HG02973 (cell line): Measurements from ENCODE around the gene ZBTB20.

Experiments used
- ATAC-seq: cut with Tn5 transposase; IDR thresholded peaks from one replicate; pipeline ENCODE4 v1.9.1; 2021; ENCODE audit warnings: moderate library complexity; ENCODE audit not compliant: unreplicated experiment

ZBTB20 gene

DNA sequence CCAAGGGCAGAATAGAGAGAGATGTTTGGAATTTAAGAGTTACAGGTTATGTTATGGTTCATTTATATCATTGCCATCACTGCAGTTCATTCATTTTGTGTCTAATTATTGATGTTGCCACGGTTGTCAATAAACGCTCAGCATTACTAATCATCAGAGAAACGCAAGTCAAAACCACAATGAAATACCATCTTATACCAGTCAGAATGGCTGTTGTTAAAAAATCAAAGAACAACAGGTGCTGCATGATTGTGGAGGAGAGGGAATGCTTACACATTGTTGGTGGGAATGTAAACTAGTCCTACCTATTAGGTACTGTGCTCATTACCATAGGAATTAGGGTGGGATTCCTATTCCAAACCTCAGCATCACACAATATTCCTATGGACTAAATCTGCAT is 502.7 kb downstream of the ZBTB20 start:
- no peak for ATAC-seq

DNA sequence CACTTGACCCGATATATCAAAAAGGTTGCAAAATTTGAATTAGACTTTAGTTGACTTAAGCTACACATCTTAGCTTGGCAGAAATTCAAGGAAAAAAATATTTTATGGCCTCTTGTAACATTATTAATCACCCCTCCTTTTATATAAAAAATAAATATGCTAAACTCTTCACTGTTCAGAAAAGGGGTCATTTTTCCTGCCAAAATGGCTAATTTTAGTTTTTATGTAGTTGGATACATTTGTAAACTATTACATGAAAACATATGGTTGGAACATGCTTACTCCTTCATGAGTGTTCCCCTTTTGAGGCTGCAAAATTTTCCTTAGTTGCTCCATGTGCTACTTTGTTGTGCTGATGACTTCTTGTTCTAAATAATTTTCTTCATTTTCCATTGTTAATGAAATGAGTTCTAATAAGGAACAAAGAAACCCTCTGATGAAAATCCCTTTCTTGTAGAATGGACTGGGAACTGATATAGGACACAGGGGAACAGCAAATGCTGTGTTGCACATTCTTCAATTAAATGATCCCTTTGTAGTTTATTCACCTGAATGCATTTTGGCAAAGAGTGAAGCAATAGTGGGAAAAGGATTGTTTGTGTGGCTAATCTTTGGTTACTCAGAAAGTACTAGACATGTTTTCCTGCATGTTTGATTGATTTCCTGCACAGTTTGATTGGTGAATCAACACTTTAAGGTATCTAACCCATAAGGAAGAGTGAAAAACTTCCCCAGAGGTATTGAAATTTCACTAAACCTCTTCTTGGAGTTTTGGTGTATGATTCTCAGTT is 503.9 kb downstream of the ZBTB20 start:
- ATAC-seq, result no peak

DNA sequence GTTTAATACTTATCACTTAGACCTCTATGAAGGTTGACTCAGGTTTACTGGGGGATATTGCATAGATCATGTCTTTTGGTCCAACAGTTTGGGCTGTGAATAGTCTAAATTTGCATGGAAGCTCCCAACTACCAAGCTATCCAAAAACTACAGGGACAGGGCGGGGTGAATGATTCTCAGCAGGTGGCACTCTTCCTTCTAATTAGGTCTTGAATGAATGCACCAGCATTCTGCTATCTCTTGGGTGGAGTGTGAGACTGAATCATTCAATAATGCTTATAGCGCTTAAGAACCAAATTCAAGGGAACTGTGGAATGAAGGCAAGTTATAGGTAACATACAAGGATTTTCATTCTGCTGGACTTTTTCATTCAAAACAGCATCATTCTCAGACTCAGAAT is 507.0 kb downstream of the ZBTB20 start:
- ATAC-seq, result no peak

DNA sequence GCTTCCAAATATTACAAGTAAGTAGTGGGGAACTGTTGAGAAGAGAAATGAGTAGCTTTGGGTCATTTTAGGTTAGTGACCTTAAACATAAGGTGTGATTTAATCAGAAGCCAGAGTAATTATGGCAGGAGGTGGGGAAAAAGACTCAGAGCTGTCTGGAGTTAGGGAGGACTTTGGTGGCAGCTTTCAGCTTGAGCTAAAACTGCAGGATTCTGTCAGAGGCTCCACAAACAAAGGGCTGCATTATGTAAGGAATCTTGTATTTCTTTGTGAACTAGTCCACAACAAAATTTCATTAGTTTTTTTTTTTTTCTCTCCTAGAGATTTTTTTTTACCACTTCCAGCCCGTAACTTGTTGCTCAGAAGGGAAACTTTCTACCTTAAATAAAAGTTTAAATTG is 507.9 kb downstream of the ZBTB20 start:
- no peak for ATAC-seq

DNA sequence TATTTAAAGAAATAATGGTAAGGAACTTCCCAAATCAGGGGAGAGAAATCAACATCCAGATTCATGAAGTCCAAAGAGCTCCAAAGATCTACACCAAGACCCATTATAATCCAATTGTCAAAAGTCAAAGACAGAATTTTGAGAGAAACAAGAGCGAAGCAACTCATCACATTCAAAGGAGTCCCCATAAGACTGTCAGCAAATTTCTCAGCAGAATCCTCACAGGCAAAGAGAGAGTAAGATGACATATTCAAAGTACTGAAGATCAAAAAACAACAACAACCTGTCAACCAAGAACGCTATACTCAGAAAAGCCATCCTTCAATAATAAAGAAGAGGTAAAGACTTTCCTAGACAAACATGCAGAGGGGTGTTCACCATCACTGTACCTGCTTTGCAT is 511.2 kb downstream of the ZBTB20 start:
- no peak for ATAC-seq

DNA sequence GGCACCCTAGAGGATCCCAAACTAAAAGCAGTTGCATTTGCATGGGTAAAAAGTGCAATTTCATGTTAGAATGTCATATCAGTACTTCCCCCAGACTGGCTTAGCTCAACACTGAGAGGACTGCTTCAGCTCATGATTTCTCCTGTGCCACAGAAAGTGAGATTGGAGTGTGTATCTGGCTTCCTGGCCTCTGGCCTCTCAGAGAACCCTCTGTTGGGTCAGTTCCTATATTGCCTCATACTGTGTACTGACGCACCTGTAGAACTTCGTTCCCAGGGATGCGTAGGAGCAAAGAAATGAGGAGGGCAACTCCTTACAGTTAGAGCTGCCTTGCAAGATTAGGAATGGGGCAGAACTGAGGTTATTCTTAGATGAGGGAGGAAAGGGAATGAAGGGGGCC is 512.5 kb downstream of the ZBTB20 start:
- ATAC-seq, result no peak

DNA sequence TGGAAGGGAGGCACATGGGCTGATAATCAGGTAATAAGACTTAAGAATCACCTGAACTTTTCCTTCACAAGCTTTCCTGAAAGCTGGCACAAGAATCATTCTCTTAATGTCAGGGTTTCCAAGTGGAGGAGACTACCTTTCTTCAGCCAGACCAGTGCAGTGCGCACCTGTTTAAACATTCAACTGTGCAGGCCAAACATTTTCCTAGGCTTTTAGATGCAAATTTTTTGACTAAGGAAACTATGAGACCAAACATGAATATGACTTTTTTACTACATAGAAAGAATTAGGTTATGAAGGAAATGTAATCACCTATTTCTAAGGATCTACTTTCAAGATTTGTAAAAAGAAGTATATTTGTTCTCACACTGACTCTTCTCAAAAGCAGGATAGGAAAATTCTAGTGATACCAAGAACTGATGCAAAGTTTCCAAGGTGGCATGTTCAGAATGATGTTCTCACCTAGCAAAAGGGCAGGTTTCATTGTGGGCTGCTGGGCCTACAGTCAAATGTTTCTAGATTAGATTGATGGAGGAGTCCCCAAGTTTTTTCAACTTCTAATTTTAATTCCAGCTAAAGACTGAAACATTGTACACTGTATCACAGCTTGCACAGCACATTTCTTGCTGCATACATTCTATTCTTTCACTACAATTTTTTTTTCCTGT is 514.2 kb downstream of the ZBTB20 start:
- ATAC-seq, result no peak

DNA sequence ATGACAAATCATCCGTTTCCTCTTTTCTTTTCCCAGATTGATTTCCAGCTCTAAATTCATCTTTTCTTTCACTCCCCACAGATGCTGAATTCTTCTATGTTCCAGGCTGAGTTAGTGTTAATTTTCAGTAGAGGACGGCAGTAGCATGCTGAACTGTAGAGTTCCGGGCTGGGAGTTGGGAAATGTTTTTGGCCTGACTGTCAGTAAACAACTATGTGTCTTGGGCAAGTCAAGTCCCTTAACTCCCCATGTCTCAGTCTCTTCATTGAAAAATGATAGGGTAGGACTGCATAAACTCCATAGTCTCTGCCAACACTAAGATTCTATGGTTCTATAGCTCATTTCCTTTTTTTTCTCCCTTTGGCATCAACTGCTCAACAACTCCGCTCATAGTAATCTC is 519.3 kb downstream of the ZBTB20 start:
- no peak for ATAC-seq

DNA sequence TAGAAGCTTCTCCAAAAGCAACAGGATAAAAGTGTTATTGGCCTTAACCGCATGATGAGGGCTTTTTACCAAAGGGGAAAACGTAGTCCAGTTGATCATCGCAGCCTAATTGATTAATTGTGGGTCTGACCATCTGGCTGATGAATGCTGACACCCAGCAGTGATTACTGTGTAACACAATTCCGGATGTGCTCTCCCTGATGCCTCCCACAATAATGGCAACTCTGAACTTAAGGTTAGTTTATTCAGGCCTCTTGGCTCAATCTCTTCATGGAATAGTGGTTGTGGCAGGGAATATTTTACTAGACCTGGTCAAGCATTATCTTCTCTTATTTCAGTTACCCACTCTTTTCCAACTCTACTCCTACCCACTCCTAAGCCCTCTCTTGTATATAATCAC is 520.3 kb downstream of the ZBTB20 start:
- no peak for ATAC-seq

DNA sequence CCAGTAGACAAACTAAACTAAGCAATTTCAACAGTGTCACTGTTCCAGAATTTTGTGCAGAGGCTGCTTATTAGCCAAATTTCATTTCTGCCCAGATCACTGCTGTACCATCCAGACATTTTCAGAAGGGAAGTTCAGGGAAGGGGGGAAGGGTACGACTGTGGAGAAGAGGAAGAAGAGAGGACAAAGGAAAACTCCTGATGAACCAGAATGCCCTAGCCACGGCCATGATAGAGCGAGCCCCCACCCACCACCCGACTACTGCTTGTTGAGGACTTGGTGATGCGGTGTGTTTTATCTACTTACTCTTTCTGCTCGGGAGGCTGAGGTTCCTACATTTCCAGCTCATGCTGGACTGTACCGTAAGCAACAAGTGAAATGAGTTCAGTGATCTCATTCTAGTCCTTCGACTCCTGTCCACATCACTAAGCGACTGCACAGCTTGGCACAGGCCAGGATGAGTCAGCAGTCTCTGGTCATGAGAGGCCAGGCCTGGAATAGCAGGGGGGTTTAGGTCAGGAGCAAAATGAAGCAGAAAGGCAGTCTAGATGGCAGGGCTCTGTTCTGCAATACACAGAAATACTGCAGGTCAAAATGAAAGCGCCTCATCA is 522.4 kb downstream of the ZBTB20 start:
- ATAC-seq, result no peak

DNA sequence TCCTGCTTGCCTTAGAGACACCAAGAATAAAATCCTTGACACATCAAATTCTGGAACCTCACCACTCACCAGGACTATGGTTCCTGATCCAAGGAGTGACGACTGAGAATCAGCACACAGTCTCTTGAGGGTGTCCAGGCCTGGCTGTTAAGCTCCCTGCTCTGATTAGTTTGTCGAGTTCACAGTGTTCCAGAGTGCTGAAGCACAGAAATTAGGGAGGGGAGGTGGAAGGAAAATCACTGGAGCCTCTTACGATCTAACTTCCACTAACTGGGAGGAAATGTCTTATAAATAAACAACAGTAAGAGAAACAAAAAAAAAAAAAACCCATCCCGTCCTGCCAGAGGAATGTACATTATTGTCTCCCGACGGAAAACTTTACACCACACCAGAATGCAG is 523.0 kb downstream of the ZBTB20 start:
- ATAC-seq, result no peak

DNA sequence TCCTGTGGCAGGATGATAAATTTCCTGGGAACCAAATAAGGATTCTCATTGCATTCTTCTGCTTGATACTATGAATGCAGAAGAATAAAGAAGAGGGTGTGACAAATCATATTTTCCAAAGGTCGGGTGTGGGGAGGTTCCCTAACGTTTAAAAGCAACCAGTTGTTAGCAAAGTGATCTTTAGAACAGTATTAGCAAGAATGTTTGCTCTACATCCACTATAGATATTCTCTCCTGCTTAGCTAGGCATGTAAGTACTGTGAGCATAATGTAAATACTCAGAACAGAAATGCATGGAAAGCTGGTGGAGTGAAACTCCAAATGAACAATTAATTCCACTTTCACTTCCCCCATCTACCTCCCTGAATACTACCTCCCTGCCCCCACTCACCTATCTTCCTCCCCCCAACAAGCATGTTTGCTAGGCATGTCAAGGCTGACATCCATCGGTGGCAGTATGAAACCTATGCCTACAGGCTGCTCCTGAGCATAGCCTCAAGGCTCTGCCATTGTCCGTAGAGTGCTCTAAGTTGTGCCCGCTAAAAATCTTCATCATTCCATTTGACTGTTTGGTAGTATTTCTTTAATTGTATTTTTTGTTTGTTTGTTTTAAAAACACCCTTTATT is 523.6 kb downstream of the ZBTB20 start:
- ATAC-seq, result no peak

DNA sequence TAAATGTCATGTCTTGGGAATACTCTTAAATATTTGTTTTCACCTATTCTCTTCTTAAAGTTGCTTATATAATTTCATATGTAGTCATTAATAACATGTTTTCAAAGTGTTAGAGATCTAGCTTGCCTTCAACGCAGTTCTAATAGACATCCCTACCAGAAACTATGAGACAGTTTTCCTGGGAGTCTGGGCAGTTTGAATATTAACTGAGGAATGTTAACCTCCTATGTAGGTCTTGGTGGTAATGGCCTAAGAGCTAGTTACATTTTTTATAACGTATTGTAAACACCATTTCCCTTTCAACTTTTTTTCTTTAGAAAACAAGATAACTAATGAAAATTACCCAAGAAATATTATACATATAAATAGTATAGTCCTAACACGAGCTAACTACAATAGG is 525.1 kb downstream of the ZBTB20 start:
- ATAC-seq, result no peak

DNA sequence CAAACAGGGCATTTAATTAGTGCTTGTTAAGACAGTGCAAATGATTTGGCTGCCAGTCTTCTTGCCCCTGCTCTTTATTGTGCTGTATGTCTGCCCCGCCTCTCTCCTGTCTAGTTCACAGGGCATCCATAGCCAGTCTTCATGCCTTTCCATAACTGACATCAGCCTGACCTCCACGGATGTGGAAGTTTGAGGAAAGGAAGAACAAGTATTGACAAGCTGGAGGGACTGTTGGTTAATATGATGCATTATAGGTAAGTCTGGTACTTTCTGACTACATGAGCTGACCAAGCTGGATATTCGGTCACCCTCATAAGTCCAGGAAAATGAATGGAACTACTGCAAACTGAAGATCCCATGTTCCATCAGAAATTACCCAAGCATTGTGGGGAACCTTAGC is 527.3 kb downstream of the ZBTB20 start:
- no peak for ATAC-seq

DNA sequence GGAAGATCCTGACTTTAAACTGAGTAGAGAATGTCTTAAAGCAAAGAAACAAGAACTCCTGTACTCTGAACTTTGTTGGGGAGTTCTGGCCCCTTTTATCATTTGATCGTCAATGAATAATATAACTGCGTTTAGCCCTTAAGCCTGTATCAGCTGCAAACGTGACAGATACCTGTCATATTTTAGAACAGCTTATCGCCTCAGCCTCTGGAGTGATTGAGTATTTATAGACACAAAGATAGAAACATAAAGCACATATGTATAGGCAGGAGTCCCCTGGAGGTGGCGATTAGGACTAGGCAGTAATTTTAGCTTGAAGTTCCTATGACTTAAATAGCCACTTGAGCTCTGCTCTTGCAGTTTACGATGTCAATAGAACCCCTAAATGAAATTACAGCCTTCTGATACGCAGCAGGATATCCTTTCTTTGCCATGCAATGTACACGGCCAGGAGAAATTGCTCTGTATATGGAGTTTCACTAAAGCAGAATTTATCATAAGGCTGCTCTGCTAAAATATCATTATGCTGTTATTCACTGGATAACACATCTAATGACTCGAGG is 531.5 kb downstream of the ZBTB20 start:
- ATAC-seq, result no peak

DNA sequence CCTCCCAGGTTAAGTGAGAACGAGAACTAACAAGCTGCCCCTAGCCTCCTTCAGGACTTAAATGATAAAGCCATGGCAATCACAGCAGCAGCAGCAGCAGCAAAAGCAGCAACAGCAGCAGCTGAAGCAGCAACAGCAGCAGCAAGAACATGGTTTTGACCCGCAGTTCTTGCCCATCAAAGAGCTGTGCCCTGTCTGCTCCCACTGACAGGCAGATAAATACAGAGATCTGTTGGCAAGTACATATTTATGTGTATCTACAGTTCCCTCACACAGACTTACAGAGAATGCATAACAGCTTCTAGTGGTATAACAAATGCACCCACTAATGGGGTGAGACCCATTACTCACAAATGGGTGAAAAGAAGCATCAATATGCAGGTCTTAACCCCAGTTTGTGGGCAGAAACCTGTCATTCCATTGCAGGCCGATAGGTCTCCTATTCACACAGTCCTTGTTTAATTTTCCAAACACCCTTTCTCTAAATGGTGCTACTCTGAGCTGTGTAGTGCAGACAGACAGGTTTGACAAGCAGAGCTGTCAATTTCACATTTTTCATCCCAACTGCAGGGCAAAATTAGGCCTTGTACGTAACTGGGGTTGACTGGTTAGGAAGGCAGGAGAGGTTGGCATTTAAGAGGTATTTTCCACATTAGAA is 537.0 kb downstream of the ZBTB20 start:
- ATAC-seq, result no peak

DNA sequence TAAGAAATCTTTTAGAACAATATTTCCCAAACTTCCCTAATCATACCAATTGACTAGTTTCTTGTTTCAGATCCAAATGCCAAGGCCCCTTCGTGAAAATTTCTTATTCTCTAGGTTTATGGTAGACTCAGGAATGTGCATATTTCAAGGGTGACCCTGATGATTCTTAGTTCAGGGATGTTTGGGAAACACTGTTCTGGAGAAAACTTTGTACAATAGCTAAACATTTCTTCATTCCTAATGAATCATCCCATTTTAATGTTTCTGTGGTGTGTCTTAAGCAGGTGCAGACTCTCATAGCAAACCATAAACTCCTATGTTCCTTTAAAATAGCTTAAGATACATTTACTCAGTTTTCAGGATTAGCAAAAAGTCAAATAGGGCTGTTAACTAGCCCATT is 538.8 kb downstream of the ZBTB20 start:
- no peak for ATAC-seq

DNA sequence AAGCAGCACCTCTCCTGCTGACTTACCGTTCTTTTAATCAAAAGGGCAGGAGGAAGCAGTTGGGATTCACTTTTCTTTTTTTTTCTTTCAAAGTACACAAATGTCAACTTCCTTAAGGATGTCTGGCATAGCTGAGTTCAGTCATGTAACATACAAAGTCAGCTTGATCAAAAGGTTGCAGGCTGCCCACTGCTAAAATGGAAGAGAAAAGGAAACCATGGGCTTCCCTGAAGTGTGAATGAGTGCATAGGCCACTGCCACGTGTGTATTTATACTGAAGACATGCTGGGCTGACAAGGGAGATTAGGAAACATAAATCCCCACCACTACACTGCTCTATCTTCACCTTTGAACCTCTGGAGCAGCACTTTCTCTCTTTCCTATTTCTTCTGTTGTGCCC is 540.8 kb downstream of the ZBTB20 start:
- no peak for ATAC-seq

DNA sequence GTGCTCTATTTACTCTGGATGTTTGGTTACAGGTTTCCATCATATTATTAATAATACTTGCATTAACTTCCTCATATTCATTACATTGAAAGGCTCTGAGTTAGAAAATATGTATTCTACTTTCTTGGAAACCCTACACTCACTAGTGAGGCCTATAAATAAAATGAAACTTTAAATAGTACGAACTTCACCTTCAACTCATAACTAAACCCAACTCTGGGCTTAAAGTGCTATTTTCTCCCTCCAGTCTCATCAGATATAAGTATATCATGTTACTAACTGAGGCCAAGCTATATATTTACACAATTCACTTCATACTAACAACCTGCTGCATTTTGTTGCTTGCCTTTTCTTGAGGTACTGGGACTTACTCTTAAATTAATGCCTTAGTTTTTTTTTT is 546.5 kb downstream of the ZBTB20 start:
- no peak for ATAC-seq

DNA sequence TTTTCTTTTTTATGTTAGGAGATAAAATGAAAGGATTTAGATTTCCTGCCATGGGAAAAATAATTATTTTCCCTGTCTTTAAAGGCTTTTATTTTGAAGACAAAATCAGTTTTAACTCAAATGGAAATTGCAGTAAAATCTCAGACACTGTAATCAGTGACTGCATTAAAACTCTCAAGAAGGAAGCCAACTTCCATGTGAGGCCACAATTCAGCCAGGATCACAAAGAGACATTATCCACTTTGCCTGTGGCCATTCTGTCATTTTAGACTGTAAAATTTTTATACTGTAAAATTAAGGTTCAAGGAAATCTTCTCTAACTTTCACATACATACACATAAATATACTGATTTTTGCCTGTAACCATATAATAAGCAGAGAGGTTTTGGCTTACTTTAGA is 549.2 kb downstream of the ZBTB20 start:
- ATAC-seq, result no peak

DNA sequence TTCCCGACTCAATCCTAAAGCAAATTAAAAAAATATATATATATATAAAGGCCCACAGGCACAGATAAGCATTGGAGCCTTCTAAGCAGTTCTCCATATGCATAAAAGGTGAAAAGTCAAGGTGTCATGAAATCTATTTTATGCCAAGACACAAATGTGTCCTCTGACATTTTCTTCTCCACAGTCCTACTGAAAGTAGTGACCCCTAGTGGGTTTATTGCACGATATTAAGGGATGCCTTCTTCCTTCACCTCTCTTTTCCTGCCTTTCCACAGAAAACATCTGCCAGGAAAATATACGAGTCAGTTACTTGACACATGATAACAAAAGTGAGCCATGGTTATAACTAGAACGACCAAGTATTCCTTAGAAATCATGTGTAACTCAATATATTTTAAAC is 550.1 kb downstream of the ZBTB20 start:
- ATAC-seq, result no peak
